ENCODE data around the gene DDAH2.

Gene DDAH2

DNA sequence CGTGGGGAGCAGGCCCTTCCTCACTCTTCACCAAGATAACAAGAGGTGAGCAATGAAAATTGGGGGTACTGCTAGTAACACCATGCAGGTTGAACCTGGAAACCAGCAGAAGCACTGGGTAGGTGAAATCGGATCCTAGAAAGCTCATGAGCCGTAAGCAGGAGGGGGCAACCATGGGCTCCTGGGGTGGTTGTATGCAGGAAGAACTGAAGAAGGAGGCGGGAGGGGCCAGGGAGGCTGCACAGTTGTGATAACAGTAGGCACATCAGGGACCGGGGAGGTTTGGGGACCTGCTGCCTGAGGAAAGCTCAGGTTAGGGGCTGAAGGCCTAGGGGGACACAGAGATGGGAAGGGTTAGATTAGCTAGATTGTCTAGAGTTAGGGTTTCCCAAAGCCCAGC lies 42.6 kb downstream of the DDAH2 start:
- Histone ChIP-seq H3K4me3 (ENCODE audit: low read depth, low read length) (no peak overlapping the region), H3K36me3 (ENCODE audit: control insufficient read depth in 2 of 2, insufficient read depth in 1 of 2, low read length in 2 of 2) (peaks cover 0 to 54% of the 10 kb centered on the region in 2 experiments; a peak in 1 of 3 replicates), H3K9me3 (ENCODE audit: control insufficient read depth, insufficient read depth, low read depth, low read length) (no peaks in the 10 kb centered on the region), H3K4me1 (ENCODE audit: control insufficient read depth, insufficient read depth, low read length) (no peaks in the 10 kb centered on the region), H3K27ac (ENCODE audit: extremely low read depth, low read depth, low read length) (no peak overlapping the region)
- TF ChIP-seq, protein P1, sequence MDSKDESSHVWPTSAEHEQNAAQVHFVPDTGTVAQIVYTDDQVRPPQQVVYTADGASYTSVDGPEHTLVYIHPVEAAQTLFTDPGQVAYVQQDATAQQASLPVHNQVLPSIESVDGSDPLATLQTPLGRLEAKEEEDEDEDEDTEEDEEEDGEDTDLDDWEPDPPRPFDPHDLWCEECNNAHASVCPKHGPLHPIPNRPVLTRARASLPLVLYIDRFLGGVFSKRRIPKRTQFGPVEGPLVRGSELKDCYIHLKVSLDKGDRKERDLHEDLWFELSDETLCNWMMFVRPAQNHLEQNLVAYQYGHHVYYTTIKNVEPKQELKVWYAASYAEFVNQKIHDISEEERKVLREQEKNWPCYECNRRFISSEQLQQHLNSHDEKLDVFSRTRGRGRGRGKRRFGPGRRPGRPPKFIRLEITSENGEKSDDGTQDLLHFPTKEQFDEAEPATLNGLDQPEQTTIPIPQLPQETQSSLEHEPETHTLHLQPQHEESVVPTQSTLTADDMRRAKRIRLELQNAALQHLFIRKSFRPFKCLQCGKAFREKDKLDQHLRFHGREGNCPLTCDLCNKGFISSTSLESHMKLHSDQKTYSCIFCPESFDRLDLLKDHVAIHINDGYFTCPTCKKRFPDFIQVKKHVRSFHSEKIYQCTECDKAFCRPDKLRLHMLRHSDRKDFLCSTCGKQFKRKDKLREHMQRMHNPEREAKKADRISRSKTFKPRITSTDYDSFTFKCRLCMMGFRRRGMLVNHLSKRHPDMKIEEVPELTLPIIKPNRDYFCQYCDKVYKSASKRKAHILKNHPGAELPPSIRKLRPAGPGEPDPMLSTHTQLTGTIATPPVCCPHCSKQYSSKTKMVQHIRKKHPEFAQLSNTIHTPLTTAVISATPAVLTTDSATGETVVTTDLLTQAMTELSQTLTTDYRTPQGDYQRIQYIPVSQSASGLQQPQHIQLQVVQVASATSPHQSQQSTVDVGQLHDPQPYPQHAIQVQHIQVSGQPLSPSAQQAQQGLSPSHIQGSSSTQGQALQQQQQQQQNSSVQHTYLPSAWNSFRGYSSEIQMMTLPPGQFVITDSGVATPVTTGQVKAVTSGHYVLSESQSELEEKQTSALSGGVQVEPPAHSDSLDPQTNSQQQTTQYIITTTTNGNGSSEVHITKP (tag by site-specific recombination; IDR thresholded peaks at IDR 0.05): no peak
- TF ChIP-seq ZBTB48 (tag by site-specific recombination; IDR thresholded peaks at IDR 0.05): 0 out of 2 replicates have a peak, but pooled peaks have one; percentile 53
- POLR2A ChIA-PET: interaction anchor here (0.6 to 1.4 kb wide), 2 partner anchors 141 to 164 kb away, joined by 4 read pairs; partner anchors contain the start of gene HSPA1B
- CTCF ChIA-PET: interaction anchor here (0.6 to 1.2 kb wide), 3 partner anchors 83 to 364 kb away, joined by 3 to 10 read pairs (median 3); no protein-coding TSS in a partner anchor

DNA sequence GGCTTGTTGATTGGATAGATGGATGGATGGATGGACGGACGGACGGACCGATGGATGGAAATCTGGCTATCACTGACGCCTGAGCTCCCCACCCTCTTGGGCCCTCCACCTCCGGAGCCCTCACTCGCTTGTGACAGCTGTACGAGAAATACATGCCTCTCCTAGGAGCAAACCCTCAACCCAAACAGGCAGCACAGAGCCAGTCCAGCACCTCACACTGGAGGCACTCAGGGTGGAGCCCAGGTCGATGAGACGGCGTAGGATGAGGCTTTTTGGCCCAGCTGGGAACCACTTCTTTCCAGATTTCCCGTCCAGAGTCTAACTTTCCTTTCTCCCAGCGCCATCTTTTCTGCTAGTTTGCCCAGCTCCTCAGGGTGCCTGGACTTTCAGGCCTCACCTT lies 45.5 kb downstream of the DDAH2 start:
- Histone ChIP-seq H3K4me1 (ENCODE audit: control insufficient read depth, insufficient read depth, low read length) (no peaks in the 10 kb centered on the region; the same call in 1 of the 2 replicates), H3K4me3 (ENCODE audit: low read depth, low read length) (no peak overlapping the region), H3K36me3 (ENCODE audit: control insufficient read depth in 2 of 2, insufficient read depth in 1 of 2, low read length in 2 of 2) (peaks cover 0 to 31% of the 10 kb centered on the region in 2 experiments; a peak in 1 of 3 replicates), H3K9me3 (ENCODE audit: control insufficient read depth, insufficient read depth, low read depth, low read length) (no peaks in the 10 kb centered on the region), H3K27ac (ENCODE audit: extremely low read depth, low read depth, low read length) (no peak overlapping the region)
- ChIA-PET POLR2A (interaction anchor here (1.3 to 2.0 kb wide), 4 partner anchors 10 to 144 kb away, joined by 3 to 10 read pairs (median 5); partner anchors contain the start of genes ABHD16A, HSPA1B and LSM2), CTCF (interaction anchor here (0.6 to 0.7 kb wide), 2 partner anchors 9 to 11 kb away, joined by 3 read pairs; no protein-coding TSS in a partner anchor)
- TF ChIP-seq SCRT2 (tag by site-specific recombination; IDR thresholded peaks at IDR 0.05): no peak
- no peak for TF ChIP-seq OVOL3 (tag by site-specific recombination; IDR thresholded peaks at IDR 0.05)
- no peak for TF ChIP-seq ZNF37A (tag by site-specific recombination; IDR thresholded peaks at IDR 0.05)
- no peak for TF ChIP-seq ZBTB20 (tag by site-specific recombination; IDR thresholded peaks at IDR 0.05)
- no peak for TF ChIP-seq ZNF202 (tag by site-specific recombination; IDR thresholded peaks at IDR 0.05; ENCODE audit: borderline replicate concordance)
- TF ChIP-seq ZNF354C (tag by site-specific recombination; IDR thresholded peaks at IDR 0.05; ENCODE audit: borderline replicate concordance, low read depth): no peak
- TF ChIP-seq ZNF747 (tag by site-specific recombination; IDR thresholded peaks at IDR 0.05): no peak
- TF ChIP-seq ZNF169 (tag by site-specific recombination; IDR thresholded peaks at IDR 0.05): no peak
- no peak for TF ChIP-seq ZSCAN16 (tag by site-specific recombination; IDR thresholded peaks at IDR 0.05)
- TF ChIP-seq RBAK (tag by site-specific recombination; IDR thresholded peaks at IDR 0.05): no peak
- TF ChIP-seq ZNF530 (tag by site-specific recombination; IDR thresholded peaks at IDR 0.05; ENCODE audit: low read depth): no peak
- TF ChIP-seq HOXA7 (CRISPR knock-in tag; IDR thresholded peaks at IDR 0.05; ENCODE audit: borderline replicate concordance): no peak
- no peak for TF ChIP-seq PRDM1 (tag by site-specific recombination; IDR thresholded peaks at IDR 0.05)
- TF ChIP-seq ZNF692 (tag by site-specific recombination; IDR thresholded peaks at IDR 0.05): no peak
- no peak for TF ChIP-seq ZNF580 (tag by site-specific recombination; IDR thresholded peaks at IDR 0.05)
- TF ChIP-seq ZNF2 (tag by site-specific recombination; IDR thresholded peaks at IDR 0.05): no peak
- TF ChIP-seq, protein P2, sequence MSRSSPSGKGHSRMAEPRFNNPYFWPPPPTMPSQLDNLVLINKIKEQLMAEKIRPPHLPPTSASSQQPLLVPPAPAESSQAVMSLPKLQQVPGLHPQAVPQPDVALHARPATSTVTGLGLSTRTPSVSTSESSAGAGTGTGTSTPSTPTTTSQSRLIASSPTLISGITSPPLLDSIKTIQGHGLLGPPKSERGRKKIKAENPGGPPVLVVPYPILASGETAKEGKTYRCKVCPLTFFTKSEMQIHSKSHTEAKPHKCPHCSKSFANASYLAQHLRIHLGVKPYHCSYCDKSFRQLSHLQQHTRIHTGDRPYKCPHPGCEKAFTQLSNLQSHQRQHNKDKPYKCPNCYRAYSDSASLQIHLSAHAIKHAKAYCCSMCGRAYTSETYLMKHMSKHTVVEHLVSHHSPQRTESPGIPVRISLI (tag by site-specific recombination; IDR thresholded peaks at IDR 0.05): no peak

All from HEK293 (cell line).